Choroid plexus epithelial cell (primary cell): ENCODE measurements around the gene BPIFB2.
A peak's percentile ranks its signal among the peaks of the same experiment; 100 is the strongest.

Source experiments
- DNase-seq: peaks from one replicate; pipeline ENCODE4 v3.0.0-alpha.2; 2010; ENCODE audit warnings: low read depth
- H3K4me3 ChIP-seq: 2 replicates; pipeline ENCODE4 v1.5.1; 2011; ENCODE audit warnings: low read depth, mild to moderate bottlenecking, control low read depth, low read length, moderate library complexity
- CTCF ChIP-seq: conservative IDR thresholded peaks from 2 replicates; pipeline ENCODE4 v1.5.1; 2011; ENCODE audit warnings: low read depth, mild to moderate bottlenecking, control low read depth, inconsistent platforms, low read length, moderate library complexity

Gene BPIFB2

GRCh38 chr20:33005132-33005566, 2.4 kb upstream of the BPIFB2 start:
- no peak overlapping the region for H3K4me3 ChIP-seq
- peak; percentile 18 for DNase-seq
- peak; percentile 50 for TF ChIP-seq CTCF

- no peak for DNase-seq
- no peak overlapping the region for H3K4me3 ChIP-seq
- TF ChIP-seq CTCF = no peak
Observed at GRCh38 chr20:33005908-33006775, 1.4 kb upstream of the BPIFB2 start.

GRCh38 chr20:33006776-33007375, 628 bp upstream of the BPIFB2 start:
- no peak for TF ChIP-seq CTCF
- no peak for DNase-seq
- no peak overlapping the region for H3K4me3 ChIP-seq

- TF ChIP-seq CTCF = no peak
- no peak for DNase-seq
- H3K4me3 ChIP-seq = no peak overlapping the region
Observed at GRCh38 chr20:33008336-33009213, 1.1 kb downstream of the BPIFB2 start.

GRCh38 chr20:33009214-33010132, 2.0 kb downstream of the BPIFB2 start:
- H3K4me3 ChIP-seq = no peak overlapping the region
- TF ChIP-seq CTCF = no peak
- no peak for DNase-seq

GRCh38 chr20:33010133-33010504, 2.6 kb downstream of the BPIFB2 start:
- DNase-seq = no peak
- TF ChIP-seq CTCF = no peak
- no peak overlapping the region for H3K4me3 ChIP-seq
